ENCODE measurements around the gene CBFA2T2.
"Not testable (repeated sequence)": the region's sequence is repeated elsewhere in the genome, so short reads cannot be mapped to it uniquely, and the experiment has no call there.

Gene CBFA2T2

DNA sequence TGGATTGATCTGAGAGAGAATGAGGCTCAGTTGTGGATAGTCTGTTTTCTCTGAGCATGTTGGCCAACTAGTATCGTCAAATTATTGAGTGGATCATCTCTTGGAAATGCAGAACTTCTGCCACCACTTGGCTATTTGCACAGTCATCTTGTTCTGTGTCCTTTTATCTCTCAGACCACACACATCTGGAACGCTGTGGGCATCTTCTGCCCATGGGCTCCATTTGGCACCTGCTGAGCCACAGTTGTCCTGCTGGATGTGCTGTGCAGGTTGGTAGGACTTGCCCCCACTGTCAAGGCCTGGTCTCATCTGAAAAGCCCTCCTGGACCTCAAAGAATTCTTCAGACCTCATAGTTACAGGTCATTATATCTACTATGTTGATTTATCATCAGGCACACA, 155.5 kb downstream of the CBFA2T2 start:
- TF ChIP-seq, protein P1, sequence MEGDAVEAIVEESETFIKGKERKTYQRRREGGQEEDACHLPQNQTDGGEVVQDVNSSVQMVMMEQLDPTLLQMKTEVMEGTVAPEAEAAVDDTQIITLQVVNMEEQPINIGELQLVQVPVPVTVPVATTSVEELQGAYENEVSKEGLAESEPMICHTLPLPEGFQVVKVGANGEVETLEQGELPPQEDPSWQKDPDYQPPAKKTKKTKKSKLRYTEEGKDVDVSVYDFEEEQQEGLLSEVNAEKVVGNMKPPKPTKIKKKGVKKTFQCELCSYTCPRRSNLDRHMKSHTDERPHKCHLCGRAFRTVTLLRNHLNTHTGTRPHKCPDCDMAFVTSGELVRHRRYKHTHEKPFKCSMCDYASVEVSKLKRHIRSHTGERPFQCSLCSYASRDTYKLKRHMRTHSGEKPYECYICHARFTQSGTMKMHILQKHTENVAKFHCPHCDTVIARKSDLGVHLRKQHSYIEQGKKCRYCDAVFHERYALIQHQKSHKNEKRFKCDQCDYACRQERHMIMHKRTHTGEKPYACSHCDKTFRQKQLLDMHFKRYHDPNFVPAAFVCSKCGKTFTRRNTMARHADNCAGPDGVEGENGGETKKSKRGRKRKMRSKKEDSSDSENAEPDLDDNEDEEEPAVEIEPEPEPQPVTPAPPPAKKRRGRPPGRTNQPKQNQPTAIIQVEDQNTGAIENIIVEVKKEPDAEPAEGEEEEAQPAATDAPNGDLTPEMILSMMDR (IDR thresholded peaks at IDR 0.05; ENCODE audit: borderline replicate concordance, extremely low read depth, low read length, poor library complexity, severe bottlenecking), result no peak
- no peak for TF ChIP-seq EZH2 (IDR thresholded peaks at IDR 0.05; ENCODE audit: borderline replicate concordance, low read depth, low read length, severe bottlenecking)
- no peak for ATAC-seq (ENCODE audit: insufficient read depth, low read depth)
- Histone ChIP-seq H3K79me2 (ENCODE audit: insufficient read depth, low read length) (no peaks in the 10 kb centered on the region), H3K4me2 (ENCODE audit: insufficient read depth, low read length) (no peak overlapping the region), H3K27me3 (ENCODE audit: insufficient read depth, low read length, poor library complexity) (no peaks in the 10 kb centered on the region), H4K20me1 (ENCODE audit: insufficient read depth, low read length) (peaks cover 9% of the 10 kb centered on the region; the same call in 1 of the 2 replicates), H3K4me3 (ENCODE audit: low read depth in 1 of 2, low read length in 2 of 2) (no peak overlapping the region), H2AFZ (ENCODE audit: low read depth, low read length) (no peak overlapping the region), H3K27ac (ENCODE audit: low read length) (no peak overlapping the region), H3K9me3 (ENCODE audit: insufficient read depth, low read length, severe bottlenecking) (no peaks in the 10 kb centered on the region), H3K36me3 (ENCODE audit: insufficient read depth, low read length) (peaks cover 52% of the 10 kb centered on the region), H3K4me1 (ENCODE audit: insufficient read depth, low read length) (no peaks in the 10 kb centered on the region), H3K9ac (ENCODE audit: low read depth, low read length) (no peak overlapping the region)
- no peak for DNase-seq

DNA sequence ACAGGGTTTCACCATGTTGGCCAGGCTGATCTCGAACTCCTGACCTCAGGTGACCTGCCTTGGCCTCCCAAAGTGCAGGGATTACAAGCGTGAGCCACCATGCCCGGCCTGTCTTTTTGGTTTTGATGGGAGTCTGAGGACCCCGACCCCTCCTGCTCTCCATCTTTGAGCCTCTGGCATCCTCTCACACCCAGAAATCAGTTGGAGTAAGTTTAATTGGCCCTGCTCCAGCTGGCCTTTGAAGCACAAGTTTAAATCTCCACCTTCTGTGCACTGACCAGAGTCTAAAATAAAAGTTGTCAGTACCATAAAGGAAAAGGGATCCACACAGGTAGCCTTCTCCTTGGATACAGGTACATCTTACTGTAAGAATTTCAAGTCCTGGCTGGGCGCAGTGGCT, 156.3 kb downstream of the CBFA2T2 start:
- Histone ChIP-seq H4K20me1 (ENCODE audit: insufficient read depth, low read length) (peaks cover 9% of the 10 kb centered on the region; the same call in 1 of the 2 replicates), H3K27ac (ENCODE audit: low read length) (no peak overlapping the region), H3K9me3 (ENCODE audit: insufficient read depth, low read length, severe bottlenecking) (no peaks in the 10 kb centered on the region), H3K4me3 (ENCODE audit: low read depth in 1 of 2, low read length in 2 of 2) (no peak overlapping the region), H3K36me3 (ENCODE audit: insufficient read depth, low read length) (peaks cover 45% of the 10 kb centered on the region), H2AFZ (ENCODE audit: low read depth, low read length) (no peak overlapping the region), H3K4me1 (ENCODE audit: insufficient read depth, low read length) (no peaks in the 10 kb centered on the region), H3K79me2 (ENCODE audit: insufficient read depth, low read length) (no peaks in the 10 kb centered on the region), H3K4me2 (ENCODE audit: insufficient read depth, low read length) (no peak overlapping the region), H3K9ac (ENCODE audit: low read depth, low read length) (no peak overlapping the region), H3K27me3 (ENCODE audit: insufficient read depth, low read length, poor library complexity) (no peaks in the 10 kb centered on the region)
- no peak for DNase-seq
- no peak for TF ChIP-seq EZH2 (IDR thresholded peaks at IDR 0.05; ENCODE audit: borderline replicate concordance, low read depth, low read length, severe bottlenecking)
- TF ChIP-seq, protein P1 (IDR thresholded peaks at IDR 0.05; ENCODE audit: borderline replicate concordance, extremely low read depth, low read length, poor library complexity, severe bottlenecking), result no peak
- ATAC-seq (ENCODE audit: insufficient read depth, low read depth), result no peak

DNA sequence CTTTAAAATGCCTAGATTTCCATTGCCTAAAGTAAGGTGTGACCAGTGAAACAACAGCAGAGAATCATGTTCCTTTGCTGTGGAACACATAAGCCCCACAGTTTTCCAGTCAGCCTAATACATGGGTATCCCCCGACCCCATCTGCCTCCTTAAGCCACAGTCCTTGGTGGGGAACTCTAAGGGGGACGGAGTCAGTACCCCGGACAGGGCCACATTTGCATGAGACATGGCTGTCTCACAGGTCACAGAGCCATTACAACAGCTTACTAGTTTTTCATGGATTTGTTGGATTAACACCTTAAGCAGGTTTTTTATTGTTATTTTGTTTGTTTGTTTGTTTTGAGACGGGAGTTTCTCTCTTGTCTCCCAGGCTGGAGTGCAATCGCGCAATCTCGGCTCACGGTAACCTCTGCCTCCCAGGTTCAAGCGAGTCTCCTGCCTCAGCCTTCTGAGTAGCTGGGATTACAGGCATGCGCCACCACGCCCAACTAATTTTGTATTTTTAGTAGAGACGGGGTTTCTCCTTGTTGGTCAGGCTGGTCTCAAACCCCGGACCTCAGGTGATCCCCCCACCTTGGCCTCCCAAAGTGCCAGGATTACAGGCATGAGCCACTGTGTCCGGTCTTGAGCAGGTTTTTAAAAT, 157.2 kb downstream of the CBFA2T2 start:
- not testable (repeated sequence) for H3K27me3 ChIP-seq (ENCODE audit: insufficient read depth, low read length, poor library complexity); H3K9ac ChIP-seq (ENCODE audit: low read depth, low read length); H4K20me1 ChIP-seq (ENCODE audit: insufficient read depth, low read length); H3K9me3 ChIP-seq (ENCODE audit: insufficient read depth, low read length, severe bottlenecking); H3K4me2 ChIP-seq (ENCODE audit: insufficient read depth, low read length); H2AFZ ChIP-seq (ENCODE audit: low read depth, low read length); H3K4me1 ChIP-seq (ENCODE audit: insufficient read depth, low read length); H3K79me2 ChIP-seq (ENCODE audit: insufficient read depth, low read length); H3K4me3 ChIP-seq (ENCODE audit: low read depth in 1 of 2, low read length in 2 of 2); H3K27ac ChIP-seq (ENCODE audit: low read length); DNase-seq
- ATAC-seq (ENCODE audit: insufficient read depth, low read depth), result peak; percentile 68
- peaks cover 37% of the 10 kb centered on the region for H3K36me3 ChIP-seq (ENCODE audit: insufficient read depth, low read length)

DNA sequence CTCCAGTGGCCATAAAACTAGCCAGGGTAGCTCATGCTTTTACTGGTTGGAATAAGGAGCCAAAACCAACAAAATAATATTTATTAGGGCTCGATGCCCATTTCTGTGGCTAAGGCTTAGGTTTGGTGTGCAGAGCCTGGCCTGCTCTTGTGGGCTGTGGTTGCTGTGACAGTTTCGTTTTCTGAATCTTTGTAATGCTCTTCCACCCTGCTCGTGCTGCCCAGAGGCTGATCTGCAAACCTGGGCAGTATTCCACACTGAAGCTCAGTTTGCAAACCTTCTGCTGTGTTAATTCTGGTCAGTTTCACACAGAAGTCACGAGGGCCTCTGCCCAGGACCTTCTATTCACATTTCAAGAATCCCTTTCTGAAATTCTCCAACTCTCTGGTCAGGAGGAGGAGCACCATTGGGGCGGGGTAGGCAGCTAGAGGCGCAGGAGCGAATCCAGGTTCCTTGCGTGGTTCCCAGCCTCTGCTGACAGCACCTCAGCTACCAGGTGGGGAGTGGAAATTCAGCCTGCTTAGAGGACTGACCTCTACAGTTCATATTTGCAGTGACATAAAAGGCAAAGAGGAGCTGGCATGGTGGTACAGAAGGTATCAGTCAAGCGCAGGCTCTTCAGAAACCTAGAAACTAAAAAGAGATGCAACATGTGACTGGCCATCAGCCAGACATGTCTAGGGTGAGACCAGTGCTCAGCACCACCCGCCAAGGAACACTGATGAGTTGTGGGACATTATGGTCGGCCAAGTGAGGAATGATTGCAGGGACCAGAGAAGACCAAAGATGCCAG, 157.9 kb downstream of the CBFA2T2 start:
- H3K9ac ChIP-seq (ENCODE audit: low read depth, low read length), result no peak overlapping the region
- TF ChIP-seq, protein P1 (IDR thresholded peaks at IDR 0.05; ENCODE audit: borderline replicate concordance, extremely low read depth, low read length, poor library complexity, severe bottlenecking), result no peak
- TF ChIP-seq EZH2 (IDR thresholded peaks at IDR 0.05; ENCODE audit: borderline replicate concordance, low read depth, low read length, severe bottlenecking), result no peak
- no peaks in the 10 kb centered on the region for H3K4me1 ChIP-seq (ENCODE audit: insufficient read depth, low read length)
- ATAC-seq (ENCODE audit: insufficient read depth, low read depth) (no peak), DNase-seq (no peak)
- H3K79me2 ChIP-seq (ENCODE audit: insufficient read depth, low read length), result no peaks in the 10 kb centered on the region
- peaks cover 9% of the 10 kb centered on the region; the same call in 1 of the 2 replicates for H4K20me1 ChIP-seq (ENCODE audit: insufficient read depth, low read length)
- H3K9me3 ChIP-seq (ENCODE audit: insufficient read depth, low read length, severe bottlenecking), result no peaks in the 10 kb centered on the region
- H3K4me2 ChIP-seq (ENCODE audit: insufficient read depth, low read length), result no peak overlapping the region
- peaks cover 32% of the 10 kb centered on the region for H3K36me3 ChIP-seq (ENCODE audit: insufficient read depth, low read length)
- no peaks in the 10 kb centered on the region for H3K27me3 ChIP-seq (ENCODE audit: insufficient read depth, low read length, poor library complexity)
- no peak overlapping the region for H3K4me3 ChIP-seq (ENCODE audit: low read depth in 1 of 2, low read length in 2 of 2)
- H2AFZ ChIP-seq (ENCODE audit: low read depth, low read length), result no peak overlapping the region
- H3K27ac ChIP-seq (ENCODE audit: low read length), result no peak overlapping the region

All from DND-41 (cell line).